ENCODE measurements around the gene F11R. TPM values are rescaled to one million over a fixed set of nuclear protein-coding genes. Genes with fewer than 3 reads are reported as not detected.
"Not testable (repeated sequence)": the region's sequence is repeated elsewhere in the genome, so short reads cannot be mapped to it uniquely, and the experiment has no call there.

F11R gene
- total and polyA plus RNA-seq, 2 donors (not counting 3 experiments of a cell fraction or from before 2014, with no cell fraction given): 97.0 to 124 TPM

GRCh38 chr1:160949216-160949880 lies 71.6 kb downstream of the F11R start:
- BruUV-seq (replicated peaks); H2AFZ ChIP-seq (ENCODE audit: low read depth, low read length); H3K27ac ChIP-seq (ENCODE audit: insufficient read depth, low read depth, low read length); H4K20me1 ChIP-seq (replicated peaks; ENCODE audit: control insufficient read depth, extremely low read depth, insufficient read depth, low read length); CTCF ChIA-PET; POLR2A ChIA-PET; H3K9me3 ChIP-seq (replicated peaks; ENCODE audit: control insufficient read depth, insufficient read depth, low read length); intact Hi-C loops (cut with micrococcal nuclease); H3K4me1 ChIP-seq (ENCODE audit: control insufficient read depth, extremely low read depth, insufficient read depth, low read length); H3K9me1 ChIP-seq (replicated peaks; ENCODE audit: control insufficient read depth, extremely low read depth, insufficient read depth, low read length); FAIRE-seq; dilution Hi-C loops (cut with MboI; ENCODE audit: extremely low pct_ligation_motif_present, low sequenced_read_pairs); H3K79me2 ChIP-seq (ENCODE audit: control insufficient read depth, insufficient read depth, low read length); H3K4me3 ChIP-seq (replicated peaks in 1 of 3; ENCODE audit: insufficient read depth in 1 of 3, low read depth in 1 of 3, low read length in 3 of 3); H3K36me3 ChIP-seq (ENCODE audit: control insufficient read depth in 2 of 2, extremely low read depth in 1 of 2, insufficient read depth in 2 of 2, low read length in 2 of 2); H3K4me2 ChIP-seq (ENCODE audit: insufficient read depth, low read length); H3K9ac ChIP-seq (replicated peaks; ENCODE audit: extremely low read depth, insufficient read depth, low read length): not testable (repeated sequence)
- peaks cover 4 to 10% of the 10 kb centered on the region in 2 experiments for H3K27me3 ChIP-seq (ENCODE audit: control insufficient read depth in 2 of 2, insufficient read depth in 2 of 2, low read length in 2 of 2)
- DNase-seq (ENCODE audit: low read depth, low spot score): peak; percentile 41

- FAIRE-seq; H3K9me1 ChIP-seq (replicated peaks; ENCODE audit: control insufficient read depth, extremely low read depth, insufficient read depth, low read length); dilution Hi-C loops (cut with MboI; ENCODE audit: extremely low pct_ligation_motif_present, low sequenced_read_pairs); H2AFZ ChIP-seq (ENCODE audit: low read depth, low read length); H3K27ac ChIP-seq (ENCODE audit: insufficient read depth, low read depth, low read length); H3K4me1 ChIP-seq (ENCODE audit: control insufficient read depth, extremely low read depth, insufficient read depth, low read length); H3K9ac ChIP-seq (replicated peaks; ENCODE audit: extremely low read depth, insufficient read depth, low read length); H3K27me3 ChIP-seq (ENCODE audit: control insufficient read depth in 2 of 2, insufficient read depth in 2 of 2, low read length in 2 of 2); BruUV-seq (replicated peaks); H3K9me3 ChIP-seq (replicated peaks; ENCODE audit: control insufficient read depth, insufficient read depth, low read length); intact Hi-C loops (cut with micrococcal nuclease); H3K4me3 ChIP-seq (replicated peaks in 1 of 3; ENCODE audit: insufficient read depth in 1 of 3, low read depth in 1 of 3, low read length in 3 of 3); CTCF ChIA-PET; H3K36me3 ChIP-seq (ENCODE audit: control insufficient read depth in 2 of 2, extremely low read depth in 1 of 2, insufficient read depth in 2 of 2, low read length in 2 of 2); H4K20me1 ChIP-seq (replicated peaks; ENCODE audit: control insufficient read depth, extremely low read depth, insufficient read depth, low read length); POLR2A ChIA-PET; H3K4me2 ChIP-seq (ENCODE audit: insufficient read depth, low read length); H3K79me2 ChIP-seq (ENCODE audit: control insufficient read depth, insufficient read depth, low read length): not testable (repeated sequence)
- DNase-seq (ENCODE audit: low read depth, low spot score): peak; percentile 28
These were observed 73.7 kb downstream of the F11R start for GRCh38 chr1:160947174-160947759.

- H4K20me1 ChIP-seq (replicated peaks; ENCODE audit: control insufficient read depth, extremely low read depth, insufficient read depth, low read length); H3K4me2 ChIP-seq (ENCODE audit: insufficient read depth, low read length); H3K9me3 ChIP-seq (replicated peaks; ENCODE audit: control insufficient read depth, insufficient read depth, low read length); H3K9me1 ChIP-seq (replicated peaks; ENCODE audit: control insufficient read depth, extremely low read depth, insufficient read depth, low read length); H3K4me1 ChIP-seq (ENCODE audit: control insufficient read depth, extremely low read depth, insufficient read depth, low read length); POLR2A ChIA-PET; dilution Hi-C loops (cut with MboI; ENCODE audit: extremely low pct_ligation_motif_present, low sequenced_read_pairs); H3K4me3 ChIP-seq (replicated peaks in 1 of 3; ENCODE audit: insufficient read depth in 1 of 3, low read depth in 1 of 3, low read length in 3 of 3); H3K27ac ChIP-seq (ENCODE audit: insufficient read depth, low read depth, low read length); FAIRE-seq; intact Hi-C loops (cut with micrococcal nuclease); DNase-seq (ENCODE audit: low read depth, low spot score); H3K36me3 ChIP-seq (ENCODE audit: control insufficient read depth in 2 of 2, extremely low read depth in 1 of 2, insufficient read depth in 2 of 2, low read length in 2 of 2); BruUV-seq (replicated peaks); H3K9ac ChIP-seq (replicated peaks; ENCODE audit: extremely low read depth, insufficient read depth, low read length); H2AFZ ChIP-seq (ENCODE audit: low read depth, low read length); CTCF ChIA-PET; H3K27me3 ChIP-seq (ENCODE audit: control insufficient read depth in 2 of 2, insufficient read depth in 2 of 2, low read length in 2 of 2); H3K79me2 ChIP-seq (ENCODE audit: control insufficient read depth, insufficient read depth, low read length): not testable (repeated sequence)
These were observed 75.1 kb downstream of the F11R start for GRCh38 chr1:160945881-160946280.

Small RNAs within 50 kb of the gene (small RNA-seq; reads per million reads assigned to genes)
- gene AL591806.2 (ENCODE audit: insufficient read depth, insufficient read length, low read depth, low replicate concordance): not detected

Other genes with a start within 250 kb of the F11R start
- gene LY9, start 225.0 kb downstream of the F11R start, total RNA-seq: not detected in 2 replicates
- not detected in 2 replicates for gene LY9, start 225.0 kb downstream of the F11R start, polyA plus RNA-seq
- gene CD244, start 158.3 kb downstream of the F11R start, total RNA-seq: not detected in 2 replicates
- gene CD244, start 158.3 kb downstream of the F11R start, polyA plus RNA-seq: not detected in 2 replicates
- not detected in 2 replicates for gene ITLN1, start 136.0 kb downstream of the F11R start, total RNA-seq
- 0.12 and 0.24 TPM in 2 replicates for gene ITLN1, start 136.0 kb downstream of the F11R start, polyA plus RNA-seq
- not detected in 2 replicates for gene ITLN2, start 66.3 kb downstream of the F11R start, total RNA-seq
- 0.32 and 0.46 TPM in 2 replicates for gene ITLN2, start 66.3 kb downstream of the F11R start, polyA plus RNA-seq
- gene TSTD1, start 17.8 kb upstream of the F11R start, total RNA-seq: 8.9 and 12.5 TPM in 2 replicates
- gene TSTD1, start 17.8 kb upstream of the F11R start, polyA plus RNA-seq: 39.1 and 51.6 TPM in 2 replicates
- 56.7 and 57.9 TPM in 2 replicates for gene USF1, start 24.8 kb upstream of the F11R start, total RNA-seq
- 53.4 and 66.0 TPM in 2 replicates for gene USF1, start 24.8 kb upstream of the F11R start, polyA plus RNA-seq
- gene ARHGAP30, start 48.7 kb upstream of the F11R start, total RNA-seq: not detected in 2 replicates
- not detected in 2 replicates for gene ARHGAP30, start 48.7 kb upstream of the F11R start, polyA plus RNA-seq
- gene NECTIN4, start 68.4 kb upstream of the F11R start, total RNA-seq: 0.37 and 0.58 TPM in 2 replicates
- 0.15 and 0.29 TPM in 2 replicates for gene NECTIN4, start 68.4 kb upstream of the F11R start, polyA plus RNA-seq
- gene KLHDC9, start 77.2 kb upstream of the F11R start, total RNA-seq: 1.1 and 1.4 TPM in 2 replicates
- gene KLHDC9, start 77.2 kb upstream of the F11R start, polyA plus RNA-seq: 2.6 and 3.2 TPM in 2 replicates
- 99.5 and 104 TPM in 2 replicates for gene PFDN2, start 96.9 kb upstream of the F11R start, total RNA-seq
- gene PFDN2, start 96.9 kb upstream of the F11R start, polyA plus RNA-seq: 86.8 and 157 TPM in 2 replicates
- gene NIT1, start 97.0 kb upstream of the F11R start, total RNA-seq: 20.3 and 20.9 TPM in 2 replicates
- 26.5 and 28.2 TPM in 2 replicates for gene NIT1, start 97.0 kb upstream of the F11R start, polyA plus RNA-seq
- 50.2 and 54.9 TPM in 2 replicates for gene DEDD, start 111.5 kb upstream of the F11R start, total RNA-seq
- gene DEDD, start 111.5 kb upstream of the F11R start, polyA plus RNA-seq: 78.3 and 81.8 TPM in 2 replicates
- gene UFC1, start 132.8 kb upstream of the F11R start, total RNA-seq: 102 and 110 TPM in 2 replicates
- 115 and 149 TPM in 2 replicates for gene UFC1, start 132.8 kb upstream of the F11R start, polyA plus RNA-seq
- 18.7 and 19.7 TPM in 2 replicates for gene USP21, start 138.3 kb upstream of the F11R start, total RNA-seq
- 29.2 and 34.9 TPM in 2 replicates for gene USP21, start 138.3 kb upstream of the F11R start, polyA plus RNA-seq
- 28.5 and 28.9 TPM in 2 replicates for gene PPOX, start 145.3 kb upstream of the F11R start, total RNA-seq
- 26.4 and 31.3 TPM in 2 replicates for gene PPOX, start 145.3 kb upstream of the F11R start, polyA plus RNA-seq
- 39.5 and 39.8 TPM in 2 replicates for gene B4GALT3, start 156.4 kb upstream of the F11R start, total RNA-seq
- 55.5 and 60.4 TPM in 2 replicates for gene B4GALT3, start 156.4 kb upstream of the F11R start, polyA plus RNA-seq
- gene ADAMTS4, start 177.9 kb upstream of the F11R start, total RNA-seq: 8.9 and 13.6 TPM in 2 replicates
- gene ADAMTS4, start 177.9 kb upstream of the F11R start, polyA plus RNA-seq: 2.5 and 2.6 TPM in 2 replicates
- 95.1 and 99.7 TPM in 2 replicates for gene NDUFS2, start 181.2 kb upstream of the F11R start, total RNA-seq
- 101 and 130 TPM in 2 replicates for gene NDUFS2, start 181.2 kb upstream of the F11R start, polyA plus RNA-seq
- 1.6 and 2.2 TPM in 2 replicates for gene FCER1G, start 194.1 kb upstream of the F11R start, total RNA-seq
- gene FCER1G, start 194.1 kb upstream of the F11R start, polyA plus RNA-seq: 1.1 and 1.3 TPM in 2 replicates
- gene APOA2, start 202.5 kb upstream of the F11R start, total RNA-seq: not detected in 2 replicates
- not detected in 2 replicates for gene APOA2, start 202.5 kb upstream of the F11R start, polyA plus RNA-seq
- gene TOMM40L, start 204.9 kb upstream of the F11R start, total RNA-seq: 18.7 TPM in 2 replicates
- gene TOMM40L, start 204.9 kb upstream of the F11R start, polyA plus RNA-seq: 18.6 and 19.6 TPM in 2 replicates
- gene NR1I3, start 217.1 kb upstream of the F11R start, total RNA-seq: not detected in 2 replicates
- gene NR1I3, start 217.1 kb upstream of the F11R start, polyA plus RNA-seq: not detected in 2 replicates
- gene PCP4L1, start 237.6 kb upstream of the F11R start, total RNA-seq: not detected in 2 replicates
- gene PCP4L1, start 237.6 kb upstream of the F11R start, polyA plus RNA-seq: not detected in 2 replicates